Activated CD8-positive, alpha-beta memory T cell treated with anti-CD3 and anti-CD28 coated beads, Interleukin-2, amount 50 U/mL, for 24 hours (primary cell): ENCODE results near the gene PLPP3.
"Not testable (repeated sequence)": the region's sequence is repeated elsewhere in the genome, so short reads cannot be mapped to it uniquely, and the experiment has no call there.

ENCODE experiments used
- DNase-seq: peaks from one replicate; pipeline ENCODE4 v3.0.0-alpha.2; 2020; ENCODE audit errors: extremely low read depth

Gene PLPP3

GRCh38 chr1:56578963-56579875 is at the start of gene PLPP3:
Gene PLPP3, minus strand, starts transcription at chr1:56579563. Its CDS starts 547 bp downstream, at chr1:56579016.
- DNase-seq: no peak

GRCh38 chr1:56627636-56628039 is 48.3 kb upstream of the PLPP3 start:
- DNase-seq: no peak

- DNase-seq: no peak
These were observed 47.8 kb upstream of the PLPP3 start for GRCh38 chr1:56627019-56627635.

GRCh38 chr1:56626546-56626945 is 47.2 kb upstream of the PLPP3 start:
- DNase-seq: no peak

- no peak for DNase-seq
These were observed 46.6 kb upstream of the PLPP3 start for GRCh38 chr1:56625819-56626440.

- no peak for DNase-seq
These were observed 37.8 kb upstream of the PLPP3 start for GRCh38 chr1:56617141-56617540.

- not testable (repeated sequence) for DNase-seq
These were observed 31.4 kb upstream of the PLPP3 start for GRCh38 chr1:56610770-56611169.

GRCh38 chr1:56610097-56610496 is 30.7 kb upstream of the PLPP3 start:
- DNase-seq: not testable (repeated sequence)

- not testable (repeated sequence) for DNase-seq
These were observed 16.2 kb upstream of the PLPP3 start for GRCh38 chr1:56595397-56596191.

- no peak for DNase-seq
These were observed 12.5 kb upstream of the PLPP3 start for GRCh38 chr1:56591909-56592308.

- DNase-seq: no peak
These were observed 11.2 kb upstream of the PLPP3 start for GRCh38 chr1:56590520-56591011.

GRCh38 chr1:56589369-56589768 is 10.0 kb upstream of the PLPP3 start:
- no peak for DNase-seq

- DNase-seq: no peak
These were observed 7.1 kb upstream of the PLPP3 start for GRCh38 chr1:56586502-56586901.

- no peak for DNase-seq
These were observed 6.6 kb upstream of the PLPP3 start for GRCh38 chr1:56585985-56586384.

- DNase-seq: no peak
These were observed 5.7 kb upstream of the PLPP3 start for GRCh38 chr1:56584910-56585528.

- DNase-seq: no peak
These were observed 4.7 kb upstream of the PLPP3 start for GRCh38 chr1:56583957-56584468.

GRCh38 chr1:56580771-56581170 is 1.4 kb upstream of the PLPP3 start:
- DNase-seq: no peak

GRCh38 chr1:56578138-56578962 is 1.0 kb downstream of the PLPP3 start:
- DNase-seq: no peak

- no peak for DNase-seq
These were observed 1.8 kb downstream of the PLPP3 start for GRCh38 chr1:56577406-56578137.
